IMR-90 (cell line): ENCODE results near the gene OR1S2. TPM values are rescaled to one million over a fixed set of nuclear protein-coding genes. Genes with fewer than 3 reads are reported as not detected.

Experiments
- ATAC-seq: fragments of 200-7000 bp; cut with Tn5 transposase; 2 replicates; pipeline ENCODE4 v1.9.1; 2020; ENCODE audit warnings: low read depth, mild to moderate bottlenecking, moderate library complexity
- BruUV-seq: library from RNA; stranded (reverse); fragments of 400-500 nt; replicated peaks from 2 replicates; lab custom pipeline; 2021; lab: Mats Ljungman, UMichigan
- CTCF ChIA-PET: fragments of 300-600 bp; formaldehyde crosslinking; extraction: SDS; loops from one replicate; lab custom pipeline; 2021; ENCODE audit warnings: antibody characterized with exemption; lab: Yijun Ruan, JAX
- POLR2A ChIA-PET: fragments of 300-600 bp; sonication (Branson Sonifier 250); formaldehyde crosslinking; loops from one replicate; lab custom pipeline; 2022; ENCODE audit warnings: antibody characterized with exemption; ENCODE audit not compliant: unreplicated experiment; lab: Charles Lee
- DNase-seq: peaks from one replicate; pipeline ENCODE4 v3.0.0; 2013
- H2AFZ ChIP-seq: replicated peaks from 2 replicates; pipeline ENCODE3; 2013; ENCODE audit warnings: low read length, mild to moderate bottlenecking; ENCODE audit not compliant: poor library complexity
- H2AK5ac ChIP-seq: 2 replicates; pipeline ENCODE4 v1.6.1; 2013; ENCODE audit warnings: low read depth, low read length, inconsistent platforms
- H2AK9ac ChIP-seq: replicated peaks from 2 replicates; pipeline ENCODE3; 2013; ENCODE audit warnings: mild to moderate bottlenecking, low read depth, low read length, moderate library complexity; ENCODE audit not compliant: poor library complexity
- H2BK120ac ChIP-seq: 2 replicates; pipeline ENCODE4 v1.6.1; 2013; ENCODE audit warnings: low read depth, low read length, inconsistent platforms
- H2BK15ac ChIP-seq: 3 replicates; pipeline ENCODE4 v1.6.1; 2013; ENCODE audit warnings: low read depth, low read length, inconsistent platforms
- H2BK20ac ChIP-seq: 2 replicates; pipeline ENCODE4 v1.6.1; 2013; ENCODE audit warnings: low read depth, mild to moderate bottlenecking, inconsistent platforms, low read length, moderate library complexity
- H2BK5ac ChIP-seq: 2 replicates; pipeline ENCODE4 v1.6.1; 2013; ENCODE audit warnings: mild to moderate bottlenecking, low read depth, low read length, inconsistent platforms; ENCODE audit not compliant: poor library complexity, severe bottlenecking
- H3K14ac ChIP-seq: replicated peaks from 2 replicates; pipeline ENCODE4 v1.6.1; 2013; ENCODE audit warnings: low read depth, low read length, inconsistent platforms
- H3K18ac ChIP-seq: 2 replicates; pipeline ENCODE4 v1.6.1; 2013; ENCODE audit warnings: low read depth, low read length, control low read depth
- H3K23ac ChIP-seq: 2 replicates; pipeline ENCODE4 v1.6.1; 2013; ENCODE audit warnings: low read depth, low read length, inconsistent platforms
- H3K27ac ChIP-seq: 2 replicates; pipeline ENCODE4 v1.5.1; 2013; ENCODE audit warnings: mild to moderate bottlenecking, control low read depth, low read length; ENCODE audit not compliant: insufficient read depth
- H3K27me3 ChIP-seq: 2 replicates; pipeline ENCODE4 v1.6.1; 2013; ENCODE audit warnings: low read length; ENCODE audit not compliant: control insufficient read depth, insufficient read depth
- H3K36me3 ChIP-seq: 2 replicates; pipeline ENCODE4 v1.6.1; 2013; ENCODE audit warnings: low read length, mixed read lengths; ENCODE audit not compliant: control insufficient read depth, insufficient read depth
- H3K4ac ChIP-seq: 2 replicates; pipeline ENCODE4 v1.6.1; 2013; ENCODE audit warnings: low read depth, low read length, inconsistent platforms
- H3K4me1 ChIP-seq: 2 replicates; pipeline ENCODE4 v1.6.1; 2013; ENCODE audit warnings: low read length, mixed read lengths; ENCODE audit not compliant: control insufficient read depth, insufficient read depth
- H3K4me2 ChIP-seq: 2 replicates; pipeline ENCODE4 v1.6.1; 2013; ENCODE audit warnings: low read depth, mild to moderate bottlenecking, control low read depth, low read length, moderate library complexity
- H3K4me3 ChIP-seq: 2 replicates; pipeline ENCODE4 v1.5.1; 2013; ENCODE audit warnings: low read depth, mild to moderate bottlenecking, control low read depth, low read length, moderate library complexity; ENCODE audit not compliant: insufficient read depth
- H3K56ac ChIP-seq: 2 replicates; pipeline ENCODE4 v1.6.1; 2013; ENCODE audit warnings: low read length, inconsistent platforms; ENCODE audit not compliant: insufficient read depth; ENCODE audit errors: extremely low read depth
- H3K79me1 ChIP-seq, 2 experiments: 2 replicates each; pipeline ENCODE4 v1.6.1; 2013; ENCODE audit warnings: low read length in 2 of 2, inconsistent platforms in 1 of 2, low read depth in 1 of 2
- H3K9ac ChIP-seq: 2 replicates; pipeline ENCODE4 v1.6.1; 2013; ENCODE audit warnings: low read depth, low read length, control low read depth
- H3K9me1 ChIP-seq: 2 replicates; pipeline ENCODE4 v1.6.1; 2013; ENCODE audit warnings: low read length, inconsistent platforms; ENCODE audit not compliant: insufficient read depth
- H3K9me3 ChIP-seq: 2 replicates; pipeline ENCODE4 v1.6.1; 2013; ENCODE audit warnings: low read length; ENCODE audit not compliant: control insufficient read depth, insufficient read depth
- H4K20me1 ChIP-seq: 2 replicates; pipeline ENCODE4 v1.6.1; 2013; ENCODE audit warnings: low read length, inconsistent platforms; ENCODE audit not compliant: insufficient read depth
- H4K5ac ChIP-seq: 2 replicates; pipeline ENCODE4 v1.6.1; 2013; ENCODE audit warnings: mild to moderate bottlenecking, low read depth, low read length, control low read depth
- H4K8ac ChIP-seq, 2 experiments: 2 replicates each; pipeline ENCODE4 v1.6.1; 2013; ENCODE audit warnings: low read depth in 2 of 2, low read length in 2 of 2, control low read depth in 1 of 2, inconsistent platforms in 1 of 2
- H4K91ac ChIP-seq: 2 replicates; pipeline ENCODE4 v1.6.1; 2013; ENCODE audit warnings: low read depth, low read length, inconsistent platforms; ENCODE audit not compliant: insufficient read depth
- BHLHE40 ChIP-seq: fragments of 150-350 bp; IDR thresholded peaks from 2 replicates; pipeline ENCODE4 v1.6.1; 2016; ENCODE audit warnings: mild to moderate bottlenecking, low read depth, low read length
- CEBPB ChIP-seq: IDR thresholded peaks from 2 replicates; pipeline ENCODE4 v1.6.1; 2012; ENCODE audit warnings: low read depth, low read length, improper control_type of control experiment
- CHD1 ChIP-seq: IDR thresholded peaks from 2 replicates; pipeline ENCODE4 v1.6.1; 2012; ENCODE audit warnings: low read depth, low read length, improper control_type of control experiment
- FOS ChIP-seq: fragments of 150-350 bp; IDR thresholded peaks from 2 replicates; pipeline ENCODE4 v1.6.1; 2016; ENCODE audit warnings: low read depth, low read length
- MAFK ChIP-seq: IDR thresholded peaks from 2 replicates; pipeline ENCODE4 v1.6.1; 2012; ENCODE audit warnings: low read depth, low read length, improper control_type of control experiment
- MAZ ChIP-seq: IDR thresholded peaks from 2 replicates; pipeline ENCODE4 v1.6.1; 2012; ENCODE audit warnings: low read depth, mild to moderate bottlenecking, low read length, improper control_type of control experiment, moderate library complexity, borderline replicate concordance
- MXI1 ChIP-seq: IDR thresholded peaks from 2 replicates; pipeline ENCODE4 v1.6.1; 2012; ENCODE audit warnings: low read depth, mild to moderate bottlenecking, low read length, moderate library complexity, borderline replicate concordance
- NFE2L2 ChIP-seq: fragments of 150-350 bp; IDR thresholded peaks from 2 replicates; pipeline ENCODE4 v1.6.1; 2016; ENCODE audit warnings: low read depth, mild to moderate bottlenecking, low read length
- POLR2A ChIP-seq: IDR thresholded peaks from 2 replicates; pipeline ENCODE4 v1.6.1; 2012; ENCODE audit warnings: mild to moderate bottlenecking, low read depth, low read length
- RAD21 ChIP-seq: IDR thresholded peaks from 2 replicates; pipeline ENCODE4 v1.6.1; 2012; ENCODE audit warnings: low read length, improper control_type of control experiment
- RCOR1 ChIP-seq: IDR thresholded peaks from 2 replicates; pipeline ENCODE4 v1.6.1; 2012; ENCODE audit warnings: mild to moderate bottlenecking, low read length, improper control_type of control experiment; ENCODE audit not compliant: insufficient replicate concordance
- RFX5 ChIP-seq: IDR thresholded peaks from 2 replicates; pipeline ENCODE4 v1.8.0; 2012; ENCODE audit warnings: low read depth, mild to moderate bottlenecking, low read length, moderate library complexity
- SMC3 ChIP-seq: fragments of 150-350 bp; IDR thresholded peaks from 2 replicates; pipeline ENCODE4 v1.6.1; 2016; ENCODE audit warnings: low read depth, mild to moderate bottlenecking, antibody characterized with exemption, low read length, moderate library complexity
- WGBS, 2 experiments: methylation state at CpG; one replicate each; pipeline versions ENCODE4 v1.1.5 to v1.1.7; 2013; ENCODE audit warnings: missing lambda C conversion rate in 2 of 2; ENCODE audit not compliant: insufficient read length in 1 of 2; ENCODE audit errors: extremely low coverage in 2 of 2; 5-methylcytosine and 5-hydroxymethylcytosine counted together
- dilution Hi-C: fragments of 300-500 bp; cut with HindIII; formaldehyde crosslinking; loops from one replicate; pipeline ENCODE4 v1.14.3; 2018; ENCODE audit warnings: low sequenced_read_pairs; ENCODE audit not compliant: unreplicated experiment
- in situ Hi-C: fragments of 300-500 bp; cut with MboI; formaldehyde crosslinking; loops from 3 replicates; pipeline ENCODE4 v1.14.3; 2019; ENCODE audit warnings: low sequenced_read_pairs, inconsistent platforms, mixed read lengths
- intact Hi-C: fragments of 100-400 bp; cut with micrococcal nuclease; formaldehyde crosslinking; loops from 2 replicates; pipeline ENCODE4 v1.10.0; 2022
- polyA plus RNA-seq, 3 experiments: library from polyadenylated mRNA; depleted of rRNA; stranded (reverse); fragments of >200 nt; gene quantifications; 2 replicates each; pipeline ENCODE4 v1.2.3, GENCODE V29; 2012; ENCODE audit warnings: low replicate concordance in 1 of 3
- total RNA-seq: library from RNA; depleted of rRNA; stranded (reverse); fragments of >200 nt; gene quantifications from 2 replicates; pipeline ENCODE4 v1.2.3, GENCODE V29; 2012
- TF ChIP-seq, protein P1 (sequence below): conservative IDR thresholded peaks from 2 replicates; pipeline ENCODE4 v1.5.1; 2012; ENCODE audit warnings: mild to moderate bottlenecking, low read depth, low read length, improper control_type of control experiment
- TF ChIP-seq, protein P2 (sequence below): fragments of 150-350 bp; IDR thresholded peaks from 2 replicates; pipeline ENCODE4 v1.6.1; 2017; ENCODE audit warnings: mild to moderate bottlenecking, antibody characterized with exemption, low read length, low read depth
- TF ChIP-seq, protein P3 (sequence below): fragments of 150-350 bp; IDR thresholded peaks from 2 replicates; pipeline ENCODE4 v1.6.1; 2016; ENCODE audit warnings: low read depth, mild to moderate bottlenecking, low read length, moderate library complexity, borderline replicate concordance

Gene OR1S2
- total and polyA plus RNA-seq, 2 of the 4 experiments (the other 2 are of a cell fraction): not detected

DNA sequence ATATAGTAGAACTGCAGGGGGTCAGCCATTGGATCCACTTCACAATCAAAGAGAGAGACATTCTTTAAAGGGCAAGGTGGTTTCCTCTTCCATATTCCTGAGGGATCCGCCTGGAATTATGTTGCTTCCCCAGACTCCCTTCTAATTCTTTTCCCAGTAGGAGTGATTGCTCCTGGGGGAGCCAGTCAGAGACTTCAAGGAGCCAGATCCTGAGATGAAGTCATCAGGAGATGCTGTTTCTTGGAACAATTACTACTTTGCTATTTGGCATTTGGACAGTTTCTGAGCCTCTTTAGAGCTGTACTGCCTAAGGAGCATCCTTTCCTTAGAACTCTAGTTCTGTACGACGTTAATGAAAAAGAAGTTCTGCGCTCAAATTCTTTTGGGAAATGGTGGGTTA is 17.0 kb downstream of the OR1S2 start:
- DNase-seq (no peak), ATAC-seq (no peak)
- H2BK20ac ChIP-seq: no peak overlapping the region
- H3K23ac ChIP-seq: no peak overlapping the region
- H3K4me3 ChIP-seq: no peak overlapping the region
- H3K27me3 ChIP-seq: 0 out of 2 replicates have a peak, but pooled peaks cover 2% of the 10 kb centered on the region
- no peak overlapping the region for H3K14ac ChIP-seq
- H3K79me1 ChIP-seq: no peaks in the 10 kb centered on the region
- in situ Hi-C loops (no loop called here), intact Hi-C loops (no loop called here), dilution Hi-C loops (no loop called here)
- no peak overlapping the region for H2BK15ac ChIP-seq
- H4K20me1 ChIP-seq: no peaks in the 10 kb centered on the region
- no peak overlapping the region for H3K27ac ChIP-seq
- H3K9ac ChIP-seq: no peak overlapping the region
- TF ChIP-seq, protein P1, sequence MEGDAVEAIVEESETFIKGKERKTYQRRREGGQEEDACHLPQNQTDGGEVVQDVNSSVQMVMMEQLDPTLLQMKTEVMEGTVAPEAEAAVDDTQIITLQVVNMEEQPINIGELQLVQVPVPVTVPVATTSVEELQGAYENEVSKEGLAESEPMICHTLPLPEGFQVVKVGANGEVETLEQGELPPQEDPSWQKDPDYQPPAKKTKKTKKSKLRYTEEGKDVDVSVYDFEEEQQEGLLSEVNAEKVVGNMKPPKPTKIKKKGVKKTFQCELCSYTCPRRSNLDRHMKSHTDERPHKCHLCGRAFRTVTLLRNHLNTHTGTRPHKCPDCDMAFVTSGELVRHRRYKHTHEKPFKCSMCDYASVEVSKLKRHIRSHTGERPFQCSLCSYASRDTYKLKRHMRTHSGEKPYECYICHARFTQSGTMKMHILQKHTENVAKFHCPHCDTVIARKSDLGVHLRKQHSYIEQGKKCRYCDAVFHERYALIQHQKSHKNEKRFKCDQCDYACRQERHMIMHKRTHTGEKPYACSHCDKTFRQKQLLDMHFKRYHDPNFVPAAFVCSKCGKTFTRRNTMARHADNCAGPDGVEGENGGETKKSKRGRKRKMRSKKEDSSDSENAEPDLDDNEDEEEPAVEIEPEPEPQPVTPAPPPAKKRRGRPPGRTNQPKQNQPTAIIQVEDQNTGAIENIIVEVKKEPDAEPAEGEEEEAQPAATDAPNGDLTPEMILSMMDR: no peak
- TF ChIP-seq CHD1: no peak
- TF ChIP-seq BHLHE40: no peak
- TF ChIP-seq FOS: no peak
- TF ChIP-seq NFE2L2: no peak
- TF ChIP-seq, protein P2, sequence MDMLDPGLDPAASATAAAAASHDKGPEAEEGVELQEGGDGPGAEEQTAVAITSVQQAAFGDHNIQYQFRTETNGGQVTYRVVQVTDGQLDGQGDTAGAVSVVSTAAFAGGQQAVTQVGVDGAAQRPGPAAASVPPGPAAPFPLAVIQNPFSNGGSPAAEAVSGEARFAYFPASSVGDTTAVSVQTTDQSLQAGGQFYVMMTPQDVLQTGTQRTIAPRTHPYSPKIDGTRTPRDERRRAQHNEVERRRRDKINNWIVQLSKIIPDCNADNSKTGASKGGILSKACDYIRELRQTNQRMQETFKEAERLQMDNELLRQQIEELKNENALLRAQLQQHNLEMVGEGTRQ: no peak
- no peak for TF ChIP-seq RAD21
- TF ChIP-seq, protein P3, sequence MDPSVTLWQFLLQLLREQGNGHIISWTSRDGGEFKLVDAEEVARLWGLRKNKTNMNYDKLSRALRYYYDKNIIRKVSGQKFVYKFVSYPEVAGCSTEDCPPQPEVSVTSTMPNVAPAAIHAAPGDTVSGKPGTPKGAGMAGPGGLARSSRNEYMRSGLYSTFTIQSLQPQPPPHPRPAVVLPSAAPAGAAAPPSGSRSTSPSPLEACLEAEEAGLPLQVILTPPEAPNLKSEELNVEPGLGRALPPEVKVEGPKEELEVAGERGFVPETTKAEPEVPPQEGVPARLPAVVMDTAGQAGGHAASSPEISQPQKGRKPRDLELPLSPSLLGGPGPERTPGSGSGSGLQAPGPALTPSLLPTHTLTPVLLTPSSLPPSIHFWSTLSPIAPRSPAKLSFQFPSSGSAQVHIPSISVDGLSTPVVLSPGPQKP: no peak
- TF ChIP-seq SMC3: no peak
- no peak for TF ChIP-seq CEBPB
- TF ChIP-seq RFX5: no peak
- no peak for TF ChIP-seq MAFK
- TF ChIP-seq RCOR1: no peak
- no peak for TF ChIP-seq MAZ
- no peak for TF ChIP-seq POLR2A
- no peak for TF ChIP-seq MXI1
- H3K18ac ChIP-seq: no peak overlapping the region
- no peak overlapping the region for H4K91ac ChIP-seq
- H3K4me2 ChIP-seq: no peak overlapping the region
- H2AK9ac ChIP-seq: no peak overlapping the region
- no peak overlapping the region for H4K5ac ChIP-seq
- no peaks in the 10 kb centered on the region for H3K4me1 ChIP-seq
- no peaks in the 10 kb centered on the region for H3K9me3 ChIP-seq
- no peak overlapping the region for H4K8ac ChIP-seq
- ChIA-PET POLR2A (no interaction called here), CTCF (interaction anchor here (0.6 kb wide), 1 partner anchor 85 kb away, joined by 3 read pairs; no protein-coding TSS in a partner anchor)
- H2BK5ac ChIP-seq: no peak overlapping the region
- H3K9me1 ChIP-seq: no peaks in the 10 kb centered on the region
- no peak overlapping the region for H2AK5ac ChIP-seq
- no peak overlapping the region for H3K56ac ChIP-seq
- H2BK120ac ChIP-seq: no peak overlapping the region
- BruUV-seq: no TSS peak
- no peak overlapping the region for H3K4ac ChIP-seq
- no peaks in the 10 kb centered on the region for H3K36me3 ChIP-seq
- WGBS, 2 experiments: no CpG with 5 or more reads among the region's 4 CpGs
- no peak overlapping the region for H2AFZ ChIP-seq
